Measurements from ENCODE around the gene CCR2.

DNA sequence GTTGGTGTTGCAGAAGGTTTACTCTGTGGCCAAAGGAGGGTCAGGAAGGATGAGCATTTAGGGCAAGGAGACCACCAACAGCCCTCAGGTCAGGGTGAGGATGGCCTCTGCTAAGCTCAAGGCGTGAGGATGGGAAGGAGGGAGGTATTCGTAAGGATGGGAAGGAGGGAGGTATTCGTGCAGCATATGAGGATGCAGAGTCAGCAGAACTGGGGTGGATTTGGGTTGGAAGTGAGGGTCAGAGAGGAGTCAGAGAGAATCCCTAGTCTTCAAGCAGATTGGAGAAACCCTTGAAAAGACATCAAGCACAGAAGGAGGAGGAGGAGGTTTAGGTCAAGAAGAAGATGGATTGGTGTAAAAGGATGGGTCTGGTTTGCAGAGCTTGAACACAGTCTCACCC is 20.8 kb downstream of the CCR2 start:
- TF ChIP-seq EZH2 (IDR thresholded peaks at IDR 0.05; ENCODE audit: insufficient read depth, poor library complexity, severe bottlenecking) (no peak), EZH2phosphoT487 (IDR thresholded peaks at IDR 0.05; ENCODE audit: insufficient read depth, low read depth) (no peak)
